GM12864 (cell line): ENCODE data around the gene ABL2.

Source experiments
- DNase-seq: peaks from one replicate; pipeline ENCODE4 v3.0.0-alpha.2; 2011; ENCODE audit warnings: low read depth
- H3K4me3 ChIP-seq: 2 replicates; pipeline ENCODE4 v1.5.1; 2011; ENCODE audit warnings: mild to moderate bottlenecking, low read depth, low read length, control low read depth
- TF ChIP-seq, protein P1 (sequence below): IDR thresholded peaks from 2 replicates; pipeline ENCODE4 v1.5.1; 2011; ENCODE audit warnings: low read depth, mild to moderate bottlenecking, moderate library complexity, low read length, control low read depth, inconsistent platforms; ENCODE audit errors: missing control alignments

The ABL2 gene

GRCh38 chr1:179107706-179108629 lies 121.5 kb downstream of the ABL2 start:
- TF ChIP-seq, protein P1, sequence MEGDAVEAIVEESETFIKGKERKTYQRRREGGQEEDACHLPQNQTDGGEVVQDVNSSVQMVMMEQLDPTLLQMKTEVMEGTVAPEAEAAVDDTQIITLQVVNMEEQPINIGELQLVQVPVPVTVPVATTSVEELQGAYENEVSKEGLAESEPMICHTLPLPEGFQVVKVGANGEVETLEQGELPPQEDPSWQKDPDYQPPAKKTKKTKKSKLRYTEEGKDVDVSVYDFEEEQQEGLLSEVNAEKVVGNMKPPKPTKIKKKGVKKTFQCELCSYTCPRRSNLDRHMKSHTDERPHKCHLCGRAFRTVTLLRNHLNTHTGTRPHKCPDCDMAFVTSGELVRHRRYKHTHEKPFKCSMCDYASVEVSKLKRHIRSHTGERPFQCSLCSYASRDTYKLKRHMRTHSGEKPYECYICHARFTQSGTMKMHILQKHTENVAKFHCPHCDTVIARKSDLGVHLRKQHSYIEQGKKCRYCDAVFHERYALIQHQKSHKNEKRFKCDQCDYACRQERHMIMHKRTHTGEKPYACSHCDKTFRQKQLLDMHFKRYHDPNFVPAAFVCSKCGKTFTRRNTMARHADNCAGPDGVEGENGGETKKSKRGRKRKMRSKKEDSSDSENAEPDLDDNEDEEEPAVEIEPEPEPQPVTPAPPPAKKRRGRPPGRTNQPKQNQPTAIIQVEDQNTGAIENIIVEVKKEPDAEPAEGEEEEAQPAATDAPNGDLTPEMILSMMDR, result no peak
- DNase-seq, result no peak
- no peak overlapping the region for H3K4me3 ChIP-seq

DNA sequence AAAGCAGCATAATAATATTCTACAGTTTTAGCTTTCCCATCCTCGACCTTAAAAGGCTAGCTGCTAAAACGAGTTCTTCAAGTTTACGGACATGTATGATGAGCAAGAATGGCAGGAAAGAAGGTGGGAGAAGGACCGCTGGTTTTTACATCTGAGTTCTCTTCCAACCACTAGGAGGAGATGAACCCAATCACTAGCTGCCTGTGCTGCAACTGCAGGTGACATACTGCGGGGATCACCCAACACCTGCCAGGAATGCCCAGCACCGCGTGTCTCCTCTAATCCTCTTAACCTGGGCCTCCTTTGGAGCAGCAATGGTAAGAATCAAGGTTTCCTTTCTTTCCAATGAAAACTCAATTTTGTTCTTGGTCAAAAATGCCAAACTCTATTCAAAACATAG lies 124.1 kb downstream of the ABL2 start:
- no peak overlapping the region for H3K4me3 ChIP-seq
- no peak for DNase-seq
- TF ChIP-seq, protein P1, result peak; percentile 55

GRCh38 chr1:179104611-179105250 lies 124.7 kb downstream of the ABL2 start:
- no peak overlapping the region for H3K4me3 ChIP-seq

DNA sequence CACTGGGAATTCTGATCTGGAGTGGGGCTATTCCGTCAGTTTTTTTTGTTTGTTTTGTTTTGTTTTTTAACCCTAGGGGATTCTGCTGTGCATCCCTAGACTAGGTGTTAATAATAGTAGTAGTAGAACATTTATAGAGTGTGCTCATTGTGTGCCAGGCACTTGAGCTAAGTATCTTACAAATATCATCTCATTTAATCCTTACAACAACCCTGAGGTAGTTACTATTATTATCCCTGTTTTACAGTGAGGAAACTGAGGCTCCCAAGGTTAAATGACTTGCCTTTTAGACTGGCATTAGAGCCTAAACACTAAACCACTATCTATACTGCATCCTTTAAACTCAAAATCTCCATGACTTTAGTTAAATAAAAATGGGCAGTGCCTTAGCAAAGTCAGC lies 125.5 kb downstream of the ABL2 start:
- TF ChIP-seq, protein P1, result no peak
- no peak overlapping the region for H3K4me3 ChIP-seq
- no peak for DNase-seq

More at GRCh38 chr1:179104611-179105250, 124.7 kb downstream of the ABL2 start:
- DNase-seq, result no peak
- TF ChIP-seq, protein P1, result no peak

- TF ChIP-seq, protein P1, result no peak
- H3K4me3 ChIP-seq, result no peak overlapping the region
- DNase-seq, result no peak
Measured at GRCh38 chr1:179101566-179101965, 127.9 kb downstream of the ABL2 start.

- H3K4me3 ChIP-seq, result no peak overlapping the region
- no peak for DNase-seq
- TF ChIP-seq, protein P1, result no peak
Measured at GRCh38 chr1:179099891-179100290, 129.6 kb downstream of the ABL2 start.
